ENCODE data around the gene RNF181.
"Not testable (repeated sequence)": the region's sequence is repeated elsewhere in the genome, so short reads cannot be mapped to it uniquely, and the experiment has no call there.

RNF181 gene

GRCh38 chr2:85617723-85618122, 22.2 kb downstream of the RNF181 start:
- not testable (repeated sequence) for DNase-seq

- no peak for DNase-seq
Observed at GRCh38 chr2:85619617-85620016, 24.1 kb downstream of the RNF181 start.

DNA sequence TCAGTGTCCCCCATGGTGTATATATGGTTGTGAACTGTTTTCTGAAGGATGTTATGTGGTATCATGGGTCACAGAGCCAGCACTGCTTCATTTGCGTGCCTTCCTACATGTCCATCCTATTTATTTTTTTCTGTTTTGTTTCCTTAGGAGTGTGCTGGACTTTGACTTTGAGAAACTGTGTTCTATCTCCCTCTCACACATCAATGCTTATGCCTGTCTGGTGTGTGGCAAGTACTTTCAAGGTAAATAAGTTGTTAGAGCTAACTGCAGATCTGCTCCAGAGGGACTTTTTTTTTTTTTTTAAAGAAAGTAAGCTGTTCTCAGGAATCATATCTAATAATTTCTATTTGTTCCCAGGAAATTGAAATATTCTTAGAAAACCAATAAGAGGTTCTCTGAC, 25.8 kb downstream of the RNF181 start:
- DNase-seq = no peak

DNA sequence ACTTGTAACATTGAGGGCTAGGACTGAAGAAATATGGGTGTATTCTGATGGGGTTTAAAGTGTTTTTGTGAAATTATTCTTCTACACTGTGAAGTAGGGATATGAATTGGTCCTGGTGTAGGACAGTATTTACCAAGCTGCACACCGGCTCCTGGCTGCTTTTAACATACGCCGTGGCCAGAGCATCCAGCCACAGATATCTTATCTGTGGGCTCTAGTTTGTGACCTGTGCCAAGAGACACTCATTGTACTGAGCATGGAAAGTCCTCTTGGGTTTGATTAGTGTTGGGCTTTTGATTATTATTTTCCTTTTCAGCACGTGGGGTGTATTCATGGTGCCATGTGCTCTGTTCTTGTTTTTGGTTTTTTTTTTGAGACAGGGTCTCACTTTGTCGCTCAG, 28.4 kb downstream of the RNF181 start:
- DNase-seq = no peak

- DNase-seq = no peak
Observed at GRCh38 chr2:85628658-85629057, 33.1 kb downstream of the RNF181 start.

- DNase-seq = no peak
Observed at GRCh38 chr2:85631316-85631715, 35.8 kb downstream of the RNF181 start.

DNA sequence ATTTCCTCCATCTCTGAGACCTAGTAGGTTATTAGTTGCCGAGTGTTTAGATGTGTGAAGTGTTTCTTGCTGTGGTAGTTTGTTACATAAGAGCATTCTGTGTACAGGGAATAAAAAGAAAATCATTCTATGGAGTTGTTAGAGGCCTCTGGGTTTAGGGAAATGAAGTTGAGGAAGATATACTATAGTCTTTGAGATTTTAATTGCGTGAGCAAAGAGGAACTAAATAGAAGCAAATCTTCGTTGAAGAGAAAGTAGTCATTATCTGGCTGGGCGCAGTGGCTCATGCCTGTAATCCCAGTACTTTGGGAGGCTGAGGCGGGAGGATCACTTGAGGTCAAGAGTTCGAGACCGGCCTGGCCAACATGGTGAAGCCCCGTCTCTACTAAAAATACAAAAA, 39.5 kb downstream of the RNF181 start:
- no peak for DNase-seq

GRCh38 chr2:85635636-85636035, 40.1 kb downstream of the RNF181 start:
- no peak for DNase-seq

- DNase-seq = no peak
Observed at GRCh38 chr2:85642725-85643124, 47.2 kb downstream of the RNF181 start.

- DNase-seq = no peak
Observed at GRCh38 chr2:85644909-85645308, 49.4 kb downstream of the RNF181 start.

DNA sequence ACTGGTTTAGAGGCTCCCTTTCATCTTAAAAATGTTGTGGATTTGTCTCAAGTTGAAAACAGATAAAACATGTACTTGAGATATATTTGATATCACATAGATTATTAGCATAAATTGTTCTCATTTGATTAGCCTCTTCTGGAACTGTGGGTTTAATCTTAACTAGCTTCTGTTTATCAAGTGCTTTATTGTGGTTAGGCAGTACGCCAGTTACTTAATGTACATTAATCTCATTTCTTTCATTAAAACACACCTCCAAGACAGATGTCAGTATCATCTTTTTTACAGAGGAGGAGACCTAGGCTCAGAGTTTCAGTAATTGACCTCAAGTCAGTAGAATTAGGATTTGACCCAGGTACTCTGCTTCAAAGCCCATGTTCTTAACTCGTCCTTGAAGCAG, 50.6 kb downstream of the RNF181 start:
- DNase-seq = no peak

All from NCI-H345 (cell line).